Suprapubic skin (tissue), 4 donors: ENCODE results near the gene PBLD. TPM values are rescaled to one million over a fixed set of nuclear protein-coding genes. Genes with fewer than 3 reads are reported as not detected.

ENCODE experiments used
- DNase-seq, 2 donors: peaks; one replicate each; pipeline ENCODE4 v3.0.0-alpha.2; 2019; ENCODE audit warnings: low spot score in 2 of 2
- H3K27ac ChIP-seq: fragments of 200-600 bp; sonication (generic); one replicate; pipeline ENCODE4 v1.5.1; 2019
- H3K27me3 ChIP-seq: fragments of 200-600 bp; sonication (generic); one replicate; pipeline ENCODE4 v1.5.1; 2019
- H3K36me3 ChIP-seq: fragments of 200-600 bp; sonication (generic); one replicate; pipeline ENCODE4 v1.5.1; 2019
- H3K4me1 ChIP-seq: fragments of 200-600 bp; sonication (generic); one replicate; pipeline ENCODE4 v1.5.1; 2019
- H3K4me3 ChIP-seq: fragments of 200-600 bp; sonication (generic); one replicate; pipeline ENCODE4 v1.5.1; 2019; ENCODE audit warnings: mild to moderate bottlenecking
- H3K9me3 ChIP-seq: fragments of 200-600 bp; sonication (generic); one replicate; pipeline ENCODE4 v1.5.1; 2019
- CTCF ChIP-seq, 2 donors: fragments of 200-600 bp in 1 of 2; fragments of 450-650 bp in 1 of 2; sonication (generic) in 1 of 2; IDR thresholded peaks; one replicate each; pipeline ENCODE4 v1.5.1; 2016 to 2019; ENCODE audit warnings: antibody characterized with exemption in 2 of 2, mild to moderate bottlenecking in 1 of 2, moderate library complexity in 1 of 2
- EP300 ChIP-seq: sonication (generic); formaldehyde crosslinking; IDR thresholded peaks from one replicate; pipeline ENCODE4 v1.6.1; 2017; ENCODE audit warnings: antibody characterized with exemption
- POLR2A ChIP-seq, 2 donors: fragments of 450-650 bp; IDR thresholded peaks; one replicate each; pipeline ENCODE4 v1.6.1; 2017; ENCODE audit warnings: antibody characterized with exemption in 2 of 2, mild to moderate bottlenecking in 2 of 2, moderate library complexity in 2 of 2
- POLR2AphosphoS5 ChIP-seq, 3 donors: sonication (generic); formaldehyde crosslinking; IDR thresholded peaks; one replicate each; pipeline ENCODE4 v1.6.1; 2017; ENCODE audit warnings: antibody characterized with exemption in 3 of 3
- WGBS: methylation state at CpG from one replicate; pipeline ENCODE4 v1.1.5; 2018; 5-methylcytosine and 5-hydroxymethylcytosine counted together
- total RNA-seq, 4 donors: library from RNA; depleted of rRNA; stranded (reverse); fragments of >200 nt; gene quantifications; one replicate each; pipeline ENCODE4 v1.1.0, GENCODE V29; 2016

Gene PBLD
- total RNA-seq, 4 donors from 2014 or later, result 1.4 to 4.0 (median 2.8) TPM

DNA sequence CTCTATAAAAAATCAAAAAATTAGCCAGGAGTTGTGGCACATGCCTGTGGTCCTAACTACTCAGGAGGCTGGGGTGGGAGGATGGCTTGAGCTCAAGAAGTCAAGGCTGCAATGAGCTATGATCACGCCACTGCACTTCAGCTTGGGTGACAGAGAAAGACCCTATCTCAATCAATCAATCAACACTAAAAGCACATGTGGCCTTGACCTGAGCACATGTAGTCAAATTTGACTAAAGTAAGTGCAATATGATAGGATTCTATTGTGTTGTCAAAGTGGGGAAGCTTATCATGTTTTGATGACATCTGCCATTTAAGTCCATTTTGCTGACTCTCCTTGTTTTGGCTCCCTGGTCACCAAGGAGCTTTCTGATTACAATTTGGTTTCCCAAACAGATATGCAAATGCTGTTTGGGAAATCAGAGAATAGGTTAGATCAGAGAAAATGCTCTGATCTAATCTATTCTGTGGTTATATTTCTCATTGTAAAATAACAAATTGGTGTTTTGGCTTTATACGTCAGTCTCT is 57.1 kb downstream of the PBLD start:
- TF ChIP-seq EP300, result no peak
- no peak for TF ChIP-seq POLR2A (IDR thresholded peaks at IDR 0.05)
- TF ChIP-seq CTCF (IDR thresholded peaks at IDR 0.05), result no peak
- no peak for TF ChIP-seq POLR2AphosphoS5 (IDR thresholded peaks at IDR 0.05)
- Histone ChIP-seq H3K36me3 (no peaks in the 10 kb centered on the region), H3K4me1 (no peaks in the 10 kb centered on the region), H3K9me3 (no peaks in the 10 kb centered on the region), H3K4me3 (no peak overlapping the region), H3K27ac (no peak overlapping the region), H3K27me3 (no peaks in the 10 kb centered on the region)
- no peak for DNase-seq
- 100% methylated on average over 2 of the region's 2 CpGs for WGBS

- no peak for DNase-seq
- Histone ChIP-seq H3K27me3 (no peaks in the 10 kb centered on the region), H3K4me1 (no peaks in the 10 kb centered on the region), H3K36me3 (no peaks in the 10 kb centered on the region), H3K4me3 (no peak overlapping the region), H3K9me3 (no peaks in the 10 kb centered on the region), H3K27ac (no peak overlapping the region)
- TF ChIP-seq POLR2A (IDR thresholded peaks at IDR 0.05) (no peak), CTCF (IDR thresholded peaks at IDR 0.05) (no peak), EP300 (no peak), POLR2AphosphoS5 (IDR thresholded peaks at IDR 0.05) (no peak)
These were observed 59.9 kb downstream of the PBLD start for GRCh38 chr10:68272833-68273232.

GRCh38 chr10:68271196-68271882 is 61.4 kb downstream of the PBLD start:
- no peak overlapping the region for H3K27ac ChIP-seq
- TF ChIP-seq CTCF (IDR thresholded peaks at IDR 0.05), result no peak
- TF ChIP-seq POLR2A (IDR thresholded peaks at IDR 0.05), result no peak
- no peak for TF ChIP-seq EP300
- TF ChIP-seq POLR2AphosphoS5 (IDR thresholded peaks at IDR 0.05), result no peak
- no peak overlapping the region for H3K4me3 ChIP-seq
- 63% methylated on average over 7 of the region's 7 CpGs for WGBS
- H3K36me3 ChIP-seq, result no peaks in the 10 kb centered on the region
- no peaks in the 10 kb centered on the region for H3K9me3 ChIP-seq
- no peaks in the 10 kb centered on the region for H3K27me3 ChIP-seq
- no peak for DNase-seq
- H3K4me1 ChIP-seq, result no peaks in the 10 kb centered on the region

- no peaks in the 10 kb centered on the region for H3K36me3 ChIP-seq
- 95% methylated on average over 2 of the region's 2 CpGs for WGBS
- no peaks in the 10 kb centered on the region for H3K9me3 ChIP-seq
- no peak for DNase-seq
- H3K27me3 ChIP-seq, result no peaks in the 10 kb centered on the region
- TF ChIP-seq CTCF (IDR thresholded peaks at IDR 0.05), result no peak
- H3K27ac ChIP-seq, result no peak overlapping the region
- H3K4me3 ChIP-seq, result no peak overlapping the region
- no peaks in the 10 kb centered on the region for H3K4me1 ChIP-seq
These were observed 63.0 kb downstream of the PBLD start for GRCh38 chr10:68269562-68270290.

DNA sequence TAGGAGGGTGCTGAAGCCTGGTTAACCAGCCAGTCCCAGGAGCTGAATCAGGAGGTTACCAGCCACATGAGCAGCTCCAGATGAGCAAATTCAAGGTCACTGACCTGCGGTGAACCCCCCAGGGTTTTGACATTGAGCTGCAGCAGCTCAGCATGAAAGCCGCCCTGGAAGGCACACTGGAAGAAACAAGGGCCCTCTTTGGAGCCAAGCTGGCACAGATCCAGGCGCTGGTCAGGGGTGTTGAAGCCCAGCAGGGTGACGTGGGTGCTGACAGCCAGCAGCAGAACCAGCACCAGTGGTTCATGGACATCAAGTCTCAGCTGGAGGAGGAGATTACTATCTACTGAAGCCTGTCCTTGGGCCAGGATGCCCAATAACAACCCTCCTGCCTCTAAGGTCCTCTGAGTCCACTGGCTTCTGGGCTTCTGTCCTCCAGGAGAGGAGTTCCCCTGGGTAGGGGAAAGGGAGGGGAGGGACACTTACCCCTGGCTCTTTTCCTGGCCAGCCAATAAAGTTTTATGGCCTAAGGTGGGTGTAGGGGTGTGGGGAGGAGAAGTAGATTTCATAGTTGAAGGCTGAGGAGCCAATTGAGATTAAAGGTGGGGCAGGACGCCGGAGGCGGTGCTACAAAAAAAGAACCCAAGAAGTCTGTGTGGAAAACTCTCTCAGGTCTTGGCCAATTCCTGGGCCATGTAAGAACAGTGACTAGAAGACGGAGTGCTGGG is 71.4 kb downstream of the PBLD start:
- no peak for DNase-seq
- Histone ChIP-seq H3K36me3 (no peaks in the 10 kb centered on the region), H3K27ac (no peak overlapping the region), H3K27me3 (no peaks in the 10 kb centered on the region), H3K4me3 (no peak overlapping the region), H3K9me3 (no peaks in the 10 kb centered on the region), H3K4me1 (no peaks in the 10 kb centered on the region)
- no peak for TF ChIP-seq CTCF (IDR thresholded peaks at IDR 0.05)
- TF ChIP-seq POLR2A (IDR thresholded peaks at IDR 0.05), result no peak
- TF ChIP-seq POLR2AphosphoS5 (IDR thresholded peaks at IDR 0.05), result no peak
- no peak for TF ChIP-seq EP300
- WGBS, result 93% methylated on average over 6 of the region's 8 CpGs
